ENCODE data around the gene ZDHHC1.

- TF ChIP-seq USF2 (IDR thresholded peaks at IDR 0.05; ENCODE audit: borderline replicate concordance, low read depth, low read length) (no peak), MAX (IDR thresholded peaks at IDR 0.05; ENCODE audit: low read depth) (no peak), CTCF (IDR thresholded peaks at IDR 0.05) (no peak), NFIC (IDR thresholded peaks at IDR 0.05; ENCODE audit: borderline replicate concordance) (no peak), SMC3 (IDR thresholded peaks at IDR 0.05; ENCODE audit: low read depth, low read length) (no peak), POLR2AphosphoS5 (IDR thresholded peaks at IDR 0.05; ENCODE audit: low read depth, low read length) (no peak), FOSL2 (IDR thresholded peaks at IDR 0.05; ENCODE audit: borderline replicate concordance, low read depth) (no peak), TAF1 (IDR thresholded peaks at IDR 0.05; ENCODE audit: borderline replicate concordance, low read depth, low read length) (no peak), NRF1 (IDR thresholded peaks at IDR 0.05; ENCODE audit: low read depth, low read length) (no peak), JUND (IDR thresholded peaks at IDR 0.05) (no peak), SIN3A (IDR thresholded peaks at IDR 0.05; ENCODE audit: borderline replicate concordance, low read depth, low read length) (no peak), REST (IDR thresholded peaks at IDR 0.05; ENCODE audit: low read depth, low read length) (no peak), YY1 (IDR thresholded peaks at IDR 0.05; ENCODE audit: low read depth) (no peak), USF1 (IDR thresholded peaks at IDR 0.05; ENCODE audit: borderline replicate concordance, low read depth) (no peak)
Observed at GRCh38 chr16:67390816-67391423, 25.4 kb downstream of the ZDHHC1 start.
